SK-N-MC (cell line): ENCODE results near the gene E2F2.

Experiments
- DNase-seq: peaks from one replicate; pipeline ENCODE4 v3.0.0-alpha.2; 2011; ENCODE audit warnings: low read depth, low spot score
- H3K27ac ChIP-seq: fragments of 200-600 bp; sonication (generic); 2 replicates; pipeline ENCODE4 v1.5.1; 2016; ENCODE audit warnings: mixed run types
- H3K36me3 ChIP-seq: fragments of 200-600 bp; sonication (generic); 2 replicates; pipeline ENCODE4 v1.6.1; 2017; ENCODE audit warnings: antibody characterized with exemption, low read length, mixed read lengths; ENCODE audit not compliant: insufficient read depth
- H3K4me3 ChIP-seq: fragments of 200-600 bp; sonication (generic); 2 replicates; pipeline ENCODE4 v1.5.1; 2016
- H3K9ac ChIP-seq: fragments of 200-600 bp; sonication (generic); 2 replicates; pipeline ENCODE4 v1.8.0; 2017; ENCODE audit warnings: mixed run types, mixed read lengths; ENCODE audit not compliant: insufficient read length
- H3K9me3 ChIP-seq: fragments of 200-600 bp; sonication (generic); 2 replicates; pipeline ENCODE4 v1.6.1; 2017; ENCODE audit warnings: low read depth, mild to moderate bottlenecking, antibody characterized with exemption, low read length, moderate library complexity, mixed read lengths
- EZH2 ChIP-seq: fragments of 200-600 bp; sonication (generic); IDR thresholded peaks from one replicate; pipeline ENCODE4 v1.6.1; 2017; ENCODE audit warnings: antibody characterized with exemption
- FOXP2 ChIP-seq: optimal IDR thresholded peaks from 2 replicates; pipeline ENCODE3; 2011; ENCODE audit warnings: mild to moderate bottlenecking, moderate library complexity; ENCODE audit not compliant: insufficient read depth; ENCODE audit errors: extremely low read length, control extremely low read depth
- POLR2AphosphoS5 ChIP-seq: IDR thresholded peaks from 2 replicates; pipeline ENCODE4 v1.6.1; 2012; ENCODE audit warnings: mild to moderate bottlenecking, low read depth, low read length, borderline replicate concordance

E2F2 gene

DNA sequence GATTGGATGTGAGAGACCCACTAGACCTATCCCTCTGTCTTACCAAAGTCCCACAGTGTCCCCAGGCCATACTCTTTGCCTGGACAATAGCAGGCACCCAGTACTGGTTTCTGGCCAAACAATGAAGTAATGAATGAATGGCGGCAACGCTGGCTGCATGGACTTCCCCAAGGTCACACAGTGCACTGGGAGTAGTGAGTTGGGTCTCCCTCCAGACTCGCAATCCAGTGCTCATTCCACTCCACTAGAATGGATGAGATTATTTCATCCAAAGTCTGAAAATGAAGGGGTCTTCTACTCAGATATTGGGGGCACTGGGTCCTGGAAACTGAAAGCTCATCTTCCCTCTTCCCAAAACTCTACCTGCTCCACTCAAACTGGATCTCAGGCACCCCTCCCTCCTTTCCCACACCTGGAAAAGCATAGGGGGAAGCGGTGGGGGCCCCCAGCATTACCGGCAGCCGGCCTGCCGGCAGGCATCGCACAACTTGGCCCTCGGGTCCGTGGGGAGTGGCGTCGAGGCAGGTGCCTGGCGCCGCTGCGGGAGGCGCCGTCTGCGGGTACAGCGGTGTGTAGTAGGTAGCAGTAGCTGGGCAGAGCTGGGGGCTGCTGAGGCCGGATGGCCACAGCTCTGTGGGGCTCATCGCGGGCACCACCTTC, 816 bp downstream of the E2F2 start:
- H3K9me3 ChIP-seq: no peaks in the 10 kb centered on the region
- TF ChIP-seq EZH2: no peak
- no peak for TF ChIP-seq FOXP2
- 0 out of 2 replicates have a peak, but pooled peaks have one; percentile 3 for TF ChIP-seq POLR2AphosphoS5
- H3K27ac ChIP-seq: peak overlapping the region; percentile 83
- H3K9ac ChIP-seq: peak overlapping the region; percentile 96
- H3K4me3 ChIP-seq: peak overlapping the region; percentile 93
- no peak for DNase-seq
- H3K36me3 ChIP-seq: no peaks in the 10 kb centered on the region

DNA sequence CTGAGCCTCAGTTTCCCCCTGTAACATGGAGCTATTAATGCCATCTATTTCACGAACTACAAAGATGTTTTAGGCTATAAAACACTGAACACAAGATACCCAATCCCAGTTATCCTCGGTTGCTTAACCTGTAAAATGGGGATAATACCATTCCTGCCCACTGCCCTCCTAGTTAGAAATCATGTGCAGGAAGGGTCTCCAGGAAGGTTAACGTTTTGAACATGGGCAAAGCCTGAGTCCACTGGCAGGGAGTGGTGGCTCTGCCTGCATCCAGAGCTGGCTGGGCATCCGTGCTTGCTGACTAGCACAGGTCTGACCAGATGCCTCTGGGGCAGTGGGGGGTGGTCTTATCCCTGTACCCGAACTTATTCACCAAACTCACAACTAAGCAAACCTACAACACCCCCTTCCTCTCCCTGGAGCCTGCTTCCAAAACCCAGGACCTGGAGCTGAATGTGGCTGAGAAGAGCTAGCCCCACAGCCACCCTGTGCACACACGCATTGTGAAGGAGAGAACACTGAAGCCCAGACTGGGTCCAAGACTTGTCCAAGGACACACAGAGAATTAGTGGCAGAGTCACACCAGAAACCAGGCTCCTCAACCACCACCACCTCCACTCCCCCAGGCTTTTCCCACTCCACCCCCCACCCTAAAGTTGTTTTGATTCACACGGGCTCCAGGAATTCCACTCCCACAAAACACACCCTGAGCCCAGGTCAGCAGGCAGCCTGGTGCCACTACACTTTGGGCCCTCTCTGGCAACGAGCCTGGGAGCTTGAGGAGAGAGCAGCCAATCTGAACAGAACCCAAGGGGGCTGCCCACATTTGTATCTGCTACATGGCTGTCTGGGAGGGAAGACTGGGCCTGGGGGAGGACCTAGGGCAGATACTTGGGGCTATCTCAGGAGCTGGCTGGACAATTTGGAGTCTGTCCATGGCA, 1.6 kb downstream of the E2F2 start:
- H3K9ac ChIP-seq: peak overlapping the region; percentile 96
- DNase-seq: no peak
- peak overlapping the region; percentile 83 for H3K27ac ChIP-seq
- H3K4me3 ChIP-seq: peak overlapping the region; percentile 93
- no peaks in the 10 kb centered on the region for H3K9me3 ChIP-seq
- TF ChIP-seq EZH2 (no peak), POLR2AphosphoS5 (peak; percentile 14; the same call in 1 of the 2 replicates)
- peaks cover 3% of the 10 kb centered on the region; the same call in 1 of the 2 replicates for H3K36me3 ChIP-seq

DNA sequence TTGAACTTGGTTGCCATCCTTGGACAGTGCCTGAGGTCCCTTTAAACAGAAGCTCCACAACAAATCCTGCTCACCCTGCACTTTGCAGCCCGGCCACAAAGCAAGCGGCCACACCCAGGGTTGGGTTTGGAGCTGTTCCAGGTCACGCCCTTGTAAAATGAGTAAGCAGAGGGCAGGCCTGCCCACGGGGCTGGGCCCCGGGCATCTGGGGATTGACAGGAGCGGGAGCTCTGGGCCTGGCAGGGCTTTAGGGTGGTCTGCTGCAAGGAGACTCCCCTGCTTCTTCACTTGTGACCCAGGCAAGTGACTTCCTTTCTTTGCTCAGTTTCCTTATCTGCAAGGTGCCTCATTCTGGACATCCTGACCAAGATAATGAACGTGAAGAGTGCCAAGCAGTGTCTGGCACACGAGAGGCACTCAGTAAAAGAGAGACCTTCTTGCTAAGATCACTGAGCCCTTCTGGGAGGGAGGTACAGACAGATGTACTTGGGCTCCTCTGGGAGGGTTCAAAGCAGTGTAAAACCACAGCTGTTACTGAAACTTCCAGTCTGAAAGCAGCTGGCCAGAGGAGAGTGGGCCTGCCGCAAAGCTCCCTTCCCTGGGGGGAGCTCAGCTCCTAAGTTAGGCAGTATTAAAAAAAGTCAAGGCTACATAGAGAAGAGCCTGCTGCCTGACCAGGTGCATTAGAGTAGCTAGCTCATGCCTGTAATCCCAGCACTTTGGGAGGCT, 2.6 kb downstream of the E2F2 start:
- H3K4me3 ChIP-seq: peak overlapping the region; percentile 93
- H3K9me3 ChIP-seq: no peaks in the 10 kb centered on the region
- H3K27ac ChIP-seq: peak overlapping the region; percentile 49
- H3K9ac ChIP-seq: peak overlapping the region; percentile 38
- DNase-seq: no peak
- peaks cover 9% of the 10 kb centered on the region; the same call in 1 of the 2 replicates for H3K36me3 ChIP-seq
- TF ChIP-seq POLR2AphosphoS5 (no peak), FOXP2 (no peak), EZH2 (no peak)

DNA sequence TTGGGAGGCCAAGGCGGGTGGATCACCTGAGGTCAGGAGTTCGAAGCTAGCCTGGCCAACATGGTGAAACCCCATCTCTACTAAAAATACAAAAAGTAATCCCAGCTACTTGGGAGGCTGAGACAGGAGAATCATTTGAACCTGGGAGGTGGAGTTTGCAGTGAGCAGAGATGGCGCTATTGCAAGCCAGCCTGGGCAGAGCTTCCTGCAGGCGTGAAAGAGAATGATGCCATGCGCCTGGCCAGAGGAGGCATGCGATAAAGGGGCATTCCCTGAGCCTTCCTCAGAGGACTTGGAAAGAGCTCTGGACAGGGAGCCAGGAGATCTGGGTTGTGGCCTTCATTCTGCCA, 3.2 kb downstream of the E2F2 start:
- Histone ChIP-seq H3K4me3 (no peak overlapping the region; the same call in 1 of the 2 replicates), H3K27ac (no peak overlapping the region), H3K36me3 (peaks cover 10% of the 10 kb centered on the region; the same call in 1 of the 2 replicates), H3K9me3 (no peaks in the 10 kb centered on the region), H3K9ac (no peak overlapping the region)
- DNase-seq: no peak
- TF ChIP-seq FOXP2 (no peak), EZH2 (no peak), POLR2AphosphoS5 (no peak)

DNA sequence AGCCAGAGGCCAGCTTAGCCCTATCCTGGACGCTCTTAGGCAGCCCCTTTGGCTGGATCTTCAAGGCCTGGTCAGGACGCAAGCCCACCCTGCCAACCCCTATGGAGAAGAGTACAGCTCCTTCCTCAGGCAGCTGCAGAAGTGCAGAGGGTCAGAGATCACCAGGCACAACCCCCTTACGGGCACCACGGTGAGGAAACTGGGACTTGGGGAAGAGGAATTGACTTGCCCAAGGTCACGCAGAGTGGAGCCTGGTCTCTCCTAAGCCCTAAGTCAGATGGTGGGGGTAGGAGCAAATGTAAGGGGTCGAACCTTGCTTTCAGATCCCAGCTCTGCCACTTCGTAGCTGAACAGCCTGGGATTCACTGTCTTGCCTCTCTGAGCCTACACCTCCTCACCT, 3.7 kb downstream of the E2F2 start:
- H3K4me3 ChIP-seq: no peak overlapping the region
- H3K9me3 ChIP-seq: no peaks in the 10 kb centered on the region
- peaks cover 15% of the 10 kb centered on the region for H3K36me3 ChIP-seq
- no peak for TF ChIP-seq POLR2AphosphoS5
- no peak for TF ChIP-seq FOXP2
- no peak for TF ChIP-seq EZH2
- no peak overlapping the region for H3K27ac ChIP-seq
- H3K9ac ChIP-seq: no peak overlapping the region
- no peak for DNase-seq

DNA sequence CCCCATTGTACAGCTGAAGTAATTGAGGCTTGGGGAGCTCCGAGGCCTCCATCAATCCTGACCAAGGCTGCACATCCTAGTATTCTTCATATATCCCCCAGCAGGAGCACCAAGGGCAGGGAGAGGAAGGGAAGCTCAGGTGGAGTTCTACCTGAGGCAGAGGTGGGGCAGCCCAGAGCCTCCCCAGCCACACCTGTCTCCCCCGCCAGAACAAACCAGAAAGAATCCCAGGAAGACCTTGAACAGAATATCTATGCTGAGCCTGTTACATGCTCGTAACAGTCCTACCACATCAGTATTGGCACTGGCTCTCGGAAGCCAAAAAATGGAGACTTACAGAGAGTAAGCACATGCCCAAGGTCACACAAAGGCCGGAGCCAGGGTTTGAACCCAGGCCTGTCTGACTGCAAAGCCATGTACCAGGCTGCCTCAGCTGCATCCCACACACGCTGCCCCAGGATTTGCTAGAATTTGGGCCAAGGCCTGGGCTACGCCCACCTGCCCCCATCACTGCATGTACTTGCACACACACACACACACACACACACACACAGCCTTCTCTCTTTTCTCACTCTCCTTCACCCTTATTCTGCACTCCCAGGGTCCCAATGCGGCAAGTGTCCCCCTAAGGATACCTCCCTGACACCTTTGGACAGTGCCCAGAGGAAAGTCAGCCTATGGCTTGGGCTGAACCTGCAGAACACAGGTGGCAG, 4.5 kb downstream of the E2F2 start:
- no peak overlapping the region for H3K4me3 ChIP-seq
- H3K27ac ChIP-seq: no peak overlapping the region
- TF ChIP-seq POLR2AphosphoS5: no peak
- TF ChIP-seq EZH2: no peak
- no peak for TF ChIP-seq FOXP2
- H3K9ac ChIP-seq: no peak overlapping the region
- no peaks in the 10 kb centered on the region for H3K9me3 ChIP-seq
- no peak for DNase-seq
- peaks cover 24% of the 10 kb centered on the region for H3K36me3 ChIP-seq

DNA sequence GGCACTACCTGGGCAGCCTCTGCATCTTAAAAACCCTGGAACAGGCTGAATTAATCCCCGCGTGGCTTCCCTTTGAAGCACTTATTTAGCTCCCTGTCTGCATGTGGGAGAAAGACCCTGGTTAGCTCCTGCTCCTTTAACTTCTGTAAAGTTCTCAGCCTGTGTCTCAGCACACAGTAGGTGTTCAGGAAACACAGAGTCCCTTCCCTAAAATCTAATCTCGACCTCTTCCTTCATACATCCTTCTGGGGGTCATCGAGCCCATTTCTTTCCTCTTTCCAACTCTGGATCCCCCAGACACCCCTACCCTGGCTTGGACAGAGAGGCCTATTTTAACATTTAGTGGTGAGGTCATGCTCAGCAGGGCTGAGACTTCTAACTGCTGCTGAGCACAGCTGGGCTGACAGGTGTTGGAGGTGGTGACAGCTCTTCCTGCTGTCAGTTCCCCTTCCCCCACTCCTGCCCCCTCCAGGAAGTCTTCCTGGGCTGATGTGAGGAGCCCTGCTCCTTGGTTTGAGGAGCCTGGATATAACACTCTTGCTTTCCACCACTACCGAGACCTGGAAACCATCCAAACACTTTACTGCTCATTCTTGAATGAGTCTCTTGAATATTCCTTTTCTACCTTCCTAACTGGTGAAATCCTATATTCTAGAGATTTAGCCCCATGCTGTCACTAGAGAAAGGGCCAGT, 5.3 kb downstream of the E2F2 start:
- H3K27ac ChIP-seq: peak overlapping the region; percentile 68
- H3K36me3 ChIP-seq: peaks cover 32% of the 10 kb centered on the region
- no peak overlapping the region; the same call in 1 of the 2 replicates for H3K4me3 ChIP-seq
- DNase-seq: no peak
- H3K9ac ChIP-seq: no peak overlapping the region
- H3K9me3 ChIP-seq: no peaks in the 10 kb centered on the region
- TF ChIP-seq EZH2: no peak
- no peak; the same call in 1 of the 2 replicates for TF ChIP-seq POLR2AphosphoS5
- TF ChIP-seq FOXP2: no peak
